GM08714 (cell line): ENCODE measurements around the gene DDOST.

Source experiments
- H3K4me3 ChIP-seq: fragments of 200-500 bp; sonication (Bioruptor generic); 2 replicates; pipeline ENCODE4 v1.5.1; 2014; ENCODE audit warnings: mild to moderate bottlenecking, low read length, inconsistent platforms
- ZNF274 ChIP-seq: IDR thresholded peaks from 2 replicates; pipeline ENCODE4 v1.6.1; 2012; ENCODE audit warnings: mild to moderate bottlenecking, low read depth, low read length

The DDOST gene

GRCh38 chr1:20658166-20658915, 2.8 kb downstream of the DDOST start:
- TF ChIP-seq ZNF274: no peak
- H3K4me3 ChIP-seq: no peak overlapping the region

DNA sequence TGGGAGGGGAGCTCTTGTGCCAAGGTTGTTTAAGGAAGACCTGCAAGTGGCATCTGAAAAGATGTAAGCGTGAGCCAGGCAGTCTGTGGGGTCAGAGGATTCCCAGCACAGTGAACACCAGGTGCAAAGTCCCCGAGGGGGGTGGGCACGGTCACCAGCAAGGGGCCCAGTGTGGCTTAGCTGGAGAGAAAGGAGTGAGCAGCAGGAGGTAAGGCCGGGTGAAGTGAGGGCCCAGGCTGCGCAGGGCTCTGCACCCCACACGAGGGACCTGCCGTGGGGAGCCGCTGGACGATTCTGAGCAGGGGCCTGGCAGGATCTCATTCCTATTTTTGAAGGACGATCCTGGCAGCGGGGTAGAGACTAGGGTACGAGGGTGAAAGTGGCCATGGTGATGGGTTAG, 4.1 kb downstream of the DDOST start:
- H3K4me3 ChIP-seq: no peak overlapping the region
- TF ChIP-seq ZNF274: no peak

DNA sequence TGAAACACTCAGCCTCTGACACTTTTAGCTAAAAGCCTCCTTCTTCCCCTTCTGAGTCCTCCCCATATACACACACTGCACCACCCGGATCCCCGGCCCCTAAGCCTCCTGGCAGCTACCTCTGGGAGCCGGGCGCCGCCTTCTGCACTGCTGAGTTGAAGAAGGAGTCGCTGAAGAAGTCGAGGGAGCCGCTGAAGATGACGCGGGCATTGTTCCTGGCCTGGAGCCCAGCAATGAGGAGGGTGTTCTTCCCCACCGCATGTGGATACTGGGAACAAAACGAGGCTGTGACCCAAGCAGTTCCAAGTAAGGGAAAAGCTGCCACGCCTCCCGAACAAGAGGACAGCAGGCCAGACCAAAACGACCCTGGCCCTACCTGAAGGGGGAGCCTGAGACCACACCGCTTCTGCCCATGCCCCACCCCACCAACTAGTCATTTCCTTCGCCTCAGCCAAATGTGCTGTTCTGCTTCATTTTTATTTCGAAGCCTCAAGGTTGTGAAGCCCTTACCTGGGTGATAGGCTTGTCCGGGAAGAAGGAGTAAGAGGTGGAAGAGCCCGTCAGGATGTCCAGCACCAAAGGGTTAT, 7.0 kb downstream of the DDOST start:
- no peak overlapping the region for H3K4me3 ChIP-seq
- no peak for TF ChIP-seq ZNF274

- H3K4me3 ChIP-seq: no peak overlapping the region
- TF ChIP-seq ZNF274: no peak
Observed at GRCh38 chr1:20652300-20652699, 8.9 kb downstream of the DDOST start.

DNA sequence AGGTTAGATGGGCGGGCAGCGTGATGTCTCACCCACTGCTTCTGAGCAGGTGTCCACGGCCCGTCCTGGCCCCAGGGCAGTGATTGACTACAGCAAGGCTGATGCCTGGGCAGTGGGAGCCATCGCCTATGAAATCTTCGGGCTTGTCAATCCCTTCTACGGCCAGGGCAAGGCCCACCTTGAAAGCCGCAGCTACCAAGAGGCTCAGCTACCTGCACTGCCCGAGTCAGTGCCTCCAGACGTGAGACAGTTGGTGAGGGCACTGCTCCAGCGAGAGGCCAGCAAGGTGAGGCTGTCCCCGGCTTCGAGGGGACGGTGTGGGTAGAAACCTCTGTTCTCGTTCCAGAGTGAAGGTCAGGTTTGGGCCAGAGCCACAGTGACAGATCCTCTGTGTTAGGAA, 12.2 kb downstream of the DDOST start:
- H3K4me3 ChIP-seq: no peak overlapping the region
- TF ChIP-seq ZNF274: no peak

- no peak for TF ChIP-seq ZNF274
- H3K4me3 ChIP-seq: no peak overlapping the region
Observed at GRCh38 chr1:20648438-20648837, 12.7 kb downstream of the DDOST start.

DNA sequence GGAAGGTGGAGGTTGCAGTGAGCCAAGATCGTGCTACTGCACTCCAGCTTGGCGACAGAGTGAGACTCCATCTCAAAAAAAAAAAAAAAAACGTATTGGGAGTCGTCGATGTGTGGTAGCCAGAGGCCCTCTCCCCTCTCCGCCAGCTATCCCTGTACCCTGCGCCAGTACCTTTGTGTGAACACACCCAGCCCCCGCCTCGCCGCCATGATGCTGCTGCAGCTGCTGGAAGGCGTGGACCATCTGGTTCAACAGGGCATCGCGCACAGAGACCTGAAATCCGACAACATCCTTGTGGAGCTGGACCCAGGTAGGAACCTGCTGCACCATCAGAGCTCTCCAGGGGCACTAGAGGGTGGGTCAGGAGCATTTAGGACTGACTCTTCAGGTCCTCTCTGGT, 15.8 kb downstream of the DDOST start:
- TF ChIP-seq ZNF274: no peak
- H3K4me3 ChIP-seq: no peak overlapping the region

- H3K4me3 ChIP-seq: no peak overlapping the region
- TF ChIP-seq ZNF274: no peak
Observed at GRCh38 chr1:20644416-20644815, 16.8 kb downstream of the DDOST start.

DNA sequence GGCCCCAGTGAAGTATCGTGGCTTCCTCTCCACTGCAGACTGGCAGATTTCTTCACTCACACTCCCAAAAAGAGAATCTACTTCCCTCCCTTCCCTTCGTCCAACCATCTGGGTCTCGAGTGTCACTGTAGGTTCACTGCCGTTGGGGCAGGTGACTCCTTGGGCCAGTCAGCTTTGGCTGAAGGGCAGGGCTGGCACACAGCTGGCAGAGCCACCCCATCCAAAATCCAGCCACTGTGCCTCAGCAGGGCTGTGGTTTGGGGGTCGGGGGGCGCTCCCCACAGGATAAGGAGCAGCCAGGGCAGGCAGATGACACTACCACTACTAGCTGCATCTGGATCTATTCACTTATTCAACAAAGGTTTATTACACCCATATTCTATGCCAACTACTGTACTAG, 18.1 kb downstream of the DDOST start:
- no peak for TF ChIP-seq ZNF274
- H3K4me3 ChIP-seq: no peak overlapping the region

- TF ChIP-seq ZNF274: no peak
- no peak overlapping the region for H3K4me3 ChIP-seq
Observed at GRCh38 chr1:20641975-20642374, 19.2 kb downstream of the DDOST start.

DNA sequence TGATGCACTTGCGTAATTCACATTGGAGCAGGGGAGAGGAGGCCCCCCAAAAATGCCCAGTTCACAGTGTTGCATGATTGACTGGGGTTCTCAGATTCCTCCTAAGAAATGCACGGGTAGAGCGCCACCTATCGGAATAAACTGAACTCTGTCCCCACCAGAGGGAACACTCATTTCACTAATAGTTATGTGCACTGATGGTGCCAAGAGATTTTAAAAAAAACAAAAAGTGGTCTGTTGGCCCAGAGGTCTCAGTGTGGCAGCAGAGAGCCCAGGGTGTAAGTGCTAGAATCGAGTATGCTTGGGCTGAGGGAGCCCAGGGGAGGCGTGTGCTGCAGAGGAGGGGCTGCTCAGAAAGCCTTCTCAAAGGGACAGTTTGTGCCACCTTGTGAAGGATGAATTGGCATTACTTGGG, 21.0 kb downstream of the DDOST start:
- TF ChIP-seq ZNF274: no peak
- no peak overlapping the region for H3K4me3 ChIP-seq

GRCh38 chr1:20636785-20637347, 24.3 kb downstream of the DDOST start:
- no peak overlapping the region for H3K4me3 ChIP-seq
- no peak for TF ChIP-seq ZNF274

GRCh38 chr1:20634594-20635084, 26.5 kb downstream of the DDOST start:
- no peak for TF ChIP-seq ZNF274

GRCh38 chr1:20634065-20634593, 27.0 kb downstream of the DDOST start:
- TF ChIP-seq ZNF274: no peak
- H3K4me3 ChIP-seq: peak overlapping the region; percentile 92

More at GRCh38 chr1:20634594-20635084, 26.5 kb downstream of the DDOST start:
- peak overlapping the region; percentile 92; the same call in 1 of the 2 replicates for H3K4me3 ChIP-seq

DNA sequence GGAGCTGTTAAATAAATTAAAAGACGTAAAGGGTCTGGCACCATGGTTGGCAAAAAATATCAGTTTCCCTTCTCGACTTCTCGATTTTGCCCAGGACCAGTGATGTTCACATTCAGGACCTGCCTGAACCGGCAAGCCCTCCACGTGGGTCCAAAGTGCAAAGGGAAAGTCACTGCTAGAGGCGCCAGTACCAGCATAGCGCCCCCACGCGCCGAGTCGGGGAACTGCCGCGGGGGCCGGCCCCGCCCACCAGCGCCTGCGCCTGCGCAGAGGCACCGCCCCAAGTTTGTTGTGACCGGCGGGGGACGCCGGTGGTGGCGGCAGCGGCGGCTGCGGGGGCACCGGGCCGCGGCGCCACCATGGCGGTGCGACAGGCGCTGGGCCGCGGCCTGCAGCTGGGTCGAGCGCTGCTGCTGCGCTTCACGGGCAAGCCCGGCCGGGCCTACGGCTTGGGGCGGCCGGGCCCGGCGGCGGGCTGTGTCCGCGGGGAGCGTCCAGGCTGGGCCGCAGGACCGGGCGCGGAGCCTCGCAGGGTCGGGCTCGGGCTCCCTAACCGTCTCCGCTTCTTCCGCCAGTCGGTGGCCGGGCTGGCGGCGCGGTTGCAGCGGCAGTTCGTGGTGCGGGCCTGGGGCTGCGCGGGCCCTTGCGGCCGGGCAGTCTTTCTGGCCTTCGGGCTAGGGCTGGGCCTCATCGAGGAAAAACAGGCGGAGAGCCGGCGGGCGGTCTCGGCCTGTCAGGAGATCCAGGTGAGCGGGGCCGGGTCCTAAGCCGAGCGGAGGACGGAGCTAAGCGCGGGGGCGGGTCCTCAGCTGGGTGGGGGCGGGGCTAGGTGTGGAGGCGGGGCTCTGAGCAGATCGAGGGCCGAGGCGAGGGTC, 27.7 kb downstream of the DDOST start, which contains the start of gene PINK1:
TSS of gene PINK1 (plus strand) at position 269 of the 875 bp plus-strand sequence. CDS start at position 360, 91 bp downstream.
- no peak for TF ChIP-seq ZNF274
- H3K4me3 ChIP-seq: peak within 1 kb of the TSS; percentile 92
